NCI-H82 treated with DMSO at 0.1 percent for 48 hours (cell line): ENCODE data around the gene SIRT7.

Experiments
- DNase-seq: peaks from one replicate; lab custom pipeline; 2025; ENCODE audit not compliant: unreplicated experiment; lab: John Stamatoyannopoulos, UW

SIRT7 gene

DNA sequence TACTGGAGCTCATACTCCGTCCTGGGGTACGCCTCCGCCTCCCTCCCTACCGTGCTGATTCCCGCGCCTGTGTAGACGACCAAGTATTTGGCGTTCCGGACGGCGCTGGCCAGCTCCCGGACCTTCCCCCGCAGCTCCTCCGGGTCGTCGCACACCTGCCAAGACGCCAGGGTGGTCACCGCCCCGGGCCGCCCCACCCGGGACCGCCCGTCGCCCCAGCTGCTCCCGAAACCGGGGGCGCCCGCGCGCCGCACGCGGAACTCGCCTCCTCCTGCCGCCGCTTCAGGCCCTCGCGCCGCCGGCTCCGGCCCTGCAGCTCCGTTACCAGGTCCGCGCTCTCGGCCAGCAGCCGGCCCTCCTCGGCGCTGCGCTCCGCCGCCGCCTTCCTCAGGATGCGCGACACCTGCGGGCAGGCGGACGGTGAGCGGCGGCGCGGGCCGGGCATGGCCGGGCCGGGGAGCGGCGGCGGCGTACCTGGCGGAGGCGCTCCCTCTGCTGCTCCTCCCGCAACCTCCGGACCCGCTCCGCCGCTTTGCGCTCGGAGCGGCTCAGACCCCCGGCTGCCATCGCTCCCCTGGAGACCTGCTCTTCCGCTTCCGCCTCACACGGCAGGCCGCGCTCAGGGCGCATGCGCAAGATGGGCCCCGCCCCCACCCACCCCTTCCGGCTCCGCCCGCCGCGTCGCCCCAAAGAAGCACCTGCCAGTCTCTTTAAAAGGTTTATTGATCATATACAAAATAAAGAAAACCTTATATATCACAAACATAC, at the start of gene SIRT7:
SIRT7 (minus strand) TSS at position 612 of the 768 bp plus-strand sequence; CDS start at position 567, 45 bp downstream.
- peak; percentile 34 for DNase-seq

DNA sequence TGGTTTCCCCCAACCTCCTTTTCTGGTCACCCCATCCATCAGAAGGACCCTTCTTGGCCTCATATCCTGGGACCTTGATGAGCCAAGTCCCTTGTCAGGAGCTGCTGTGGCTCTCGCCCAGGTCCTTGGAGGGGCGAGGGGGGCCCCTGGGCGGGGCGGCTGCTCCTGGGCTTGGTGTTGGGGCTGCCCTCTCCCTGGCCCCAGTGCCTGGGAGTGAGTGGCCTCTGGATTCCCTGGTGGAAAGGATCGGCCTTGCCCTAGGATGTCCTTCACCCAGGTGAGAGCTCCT, 49.2 kb upstream of the SIRT7 start:
- no peak for DNase-seq

GRCh38 chr17:81966343-81967243, 48.6 kb upstream of the SIRT7 start:
- DNase-seq: peak; percentile 66

DNA sequence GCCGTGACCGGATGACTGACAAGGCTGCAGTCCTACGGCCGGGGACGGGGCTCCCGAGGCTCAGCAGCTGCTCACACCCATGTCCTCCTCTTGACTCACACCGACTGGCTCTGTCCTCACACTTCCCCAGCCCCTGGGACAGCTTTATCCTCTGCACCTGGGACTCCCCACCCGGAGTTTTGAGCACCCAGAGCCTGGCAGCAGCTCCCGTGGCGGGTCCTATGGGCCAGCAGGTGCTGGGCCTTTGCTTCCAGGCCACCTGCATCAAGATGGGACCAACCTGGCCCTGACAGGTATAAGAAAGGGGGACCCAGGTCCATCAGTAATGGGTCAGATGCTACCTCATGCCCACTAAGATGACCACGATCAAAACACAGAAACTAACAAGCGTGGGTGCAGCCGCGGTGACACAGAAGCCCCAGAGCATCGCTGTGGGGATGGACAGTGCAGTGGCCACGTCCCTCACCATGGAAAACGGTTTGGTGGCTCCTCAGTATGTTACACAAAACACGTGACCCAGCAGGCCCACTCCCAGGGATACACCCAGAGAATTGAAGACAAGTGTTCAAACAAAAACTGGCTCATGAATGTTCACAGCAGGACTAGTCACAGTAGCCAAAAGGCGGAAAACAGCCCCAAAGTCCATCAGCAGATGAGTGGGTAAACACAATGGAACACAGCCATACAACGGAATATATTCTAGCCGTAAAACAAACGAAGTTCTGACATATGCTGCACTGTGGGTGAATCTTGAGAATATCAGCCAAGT, 46.3 kb upstream of the SIRT7 start:
- no peak for DNase-seq

GRCh38 chr17:81962499-81963441, 44.8 kb upstream of the SIRT7 start:
- DNase-seq: no peak

DNA sequence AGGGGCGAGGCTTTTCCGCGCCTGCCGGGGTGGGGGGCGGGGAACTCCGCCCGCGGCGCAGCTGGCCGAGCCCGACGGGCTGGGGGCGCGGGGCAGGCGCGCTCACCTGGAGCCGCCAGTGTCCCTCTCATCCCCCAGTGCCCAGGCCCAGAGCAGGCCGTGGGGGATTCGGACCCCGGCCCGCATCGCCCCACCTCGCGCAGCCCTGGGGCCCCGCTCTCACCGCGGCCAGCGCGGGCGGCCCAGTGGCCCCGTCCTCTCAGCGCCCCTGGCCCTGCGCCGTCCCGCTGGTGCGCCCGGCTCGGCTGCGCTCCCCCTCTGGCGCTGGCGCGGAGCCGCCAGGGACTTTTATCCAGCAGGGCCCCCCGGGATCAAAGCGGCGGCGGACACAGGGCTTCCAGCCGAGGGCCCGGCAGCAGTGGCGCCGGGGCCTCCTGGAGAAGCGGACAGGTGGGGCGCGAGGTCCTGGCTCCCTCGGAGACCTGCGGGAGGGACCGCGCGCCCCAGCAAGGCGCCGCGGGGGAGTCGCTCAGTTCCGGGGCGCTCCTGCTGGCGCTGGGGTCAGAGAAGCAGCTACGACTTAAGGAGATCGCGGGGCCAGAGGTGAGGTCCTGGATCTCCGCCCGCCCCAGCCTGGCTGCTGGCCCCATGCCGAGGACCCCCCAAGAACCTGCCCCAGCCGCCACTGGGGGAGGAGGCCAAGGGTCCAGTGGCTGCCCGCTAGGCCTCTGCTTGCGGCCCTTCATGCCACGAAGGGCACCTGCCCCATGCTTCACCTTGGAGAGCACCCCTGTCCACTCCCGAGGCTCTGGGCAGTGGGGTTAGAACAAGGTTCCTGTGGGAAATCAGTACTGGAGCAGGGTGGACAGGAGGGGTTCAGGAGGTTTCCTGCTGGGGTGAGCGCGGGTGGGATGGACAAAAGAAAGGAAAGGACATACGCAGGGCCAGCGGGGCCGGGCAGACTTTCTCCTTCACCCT, 43.8 kb upstream of the SIRT7 start:
- DNase-seq: no peak

DNA sequence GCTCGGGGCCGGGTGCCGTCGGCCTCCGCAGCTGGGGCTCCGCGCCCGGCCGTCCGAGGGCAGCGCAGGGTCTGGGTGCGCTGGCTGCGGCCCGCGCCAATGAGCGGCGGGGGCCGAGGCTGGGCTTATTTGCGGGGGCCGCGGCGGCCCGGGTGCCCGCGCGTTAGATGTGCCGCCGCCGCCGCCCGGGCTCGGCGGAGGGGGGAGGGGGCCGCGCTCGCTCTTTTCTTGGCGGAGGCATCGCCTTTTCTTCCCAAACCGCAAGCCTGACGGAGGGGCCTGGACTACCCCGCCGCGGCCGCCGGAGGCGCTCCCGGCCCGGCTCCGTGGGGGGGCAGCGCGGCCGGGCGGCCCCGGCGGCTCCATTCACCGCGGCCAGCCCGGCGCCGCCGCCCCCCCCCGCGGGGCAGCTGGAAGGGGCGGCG, 43.1 kb upstream of the SIRT7 start, which contains the start of gene NOTUM:
NOTUM (minus strand) TSS at position 101 of the 425 bp plus-strand sequence. CDS start 278 bp downstream, outside the sequence.
- no peak for DNase-seq

GRCh38 chr17:81960130-81960958, 42.4 kb upstream of the SIRT7 start:
- DNase-seq: no peak

DNA sequence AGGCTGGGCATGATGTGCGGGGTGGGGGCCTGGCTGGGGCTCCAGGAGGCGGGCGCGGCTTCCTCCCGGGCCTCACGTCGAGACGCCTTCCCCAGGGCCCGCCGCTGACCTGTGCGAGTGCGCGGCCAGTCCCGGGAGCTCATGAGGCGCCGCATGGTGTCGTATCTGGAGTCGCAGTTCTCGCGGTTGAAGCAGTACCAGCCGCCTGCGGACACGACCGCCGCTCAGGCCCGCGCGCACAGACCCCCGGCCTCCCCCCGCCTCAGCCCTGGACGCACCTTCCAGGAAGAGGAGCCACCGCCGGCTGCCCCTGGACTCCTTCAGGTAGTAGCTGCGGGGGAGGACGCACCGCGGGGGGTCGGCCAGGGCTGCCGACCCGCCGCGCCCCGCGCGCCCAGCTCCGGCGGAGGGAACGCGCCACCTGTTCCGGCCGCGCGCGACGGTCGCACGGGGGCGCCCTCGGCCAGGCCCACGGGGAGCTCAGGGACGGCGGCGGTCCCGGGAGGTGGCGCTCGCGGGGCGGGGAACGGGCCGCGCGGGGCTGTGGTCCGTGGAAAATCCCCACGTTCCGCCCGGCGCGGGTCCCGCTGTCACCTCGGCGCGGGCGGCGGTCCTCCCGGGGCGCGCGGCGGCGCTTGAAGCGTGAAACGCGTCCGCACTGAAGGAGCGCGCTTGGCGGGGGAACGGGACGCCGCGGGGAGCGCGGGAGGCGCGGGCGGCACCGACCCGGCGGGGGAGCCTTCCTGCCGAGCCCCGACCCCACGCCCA, 41.6 kb upstream of the SIRT7 start:
- DNase-seq: peak; percentile 34

DNA sequence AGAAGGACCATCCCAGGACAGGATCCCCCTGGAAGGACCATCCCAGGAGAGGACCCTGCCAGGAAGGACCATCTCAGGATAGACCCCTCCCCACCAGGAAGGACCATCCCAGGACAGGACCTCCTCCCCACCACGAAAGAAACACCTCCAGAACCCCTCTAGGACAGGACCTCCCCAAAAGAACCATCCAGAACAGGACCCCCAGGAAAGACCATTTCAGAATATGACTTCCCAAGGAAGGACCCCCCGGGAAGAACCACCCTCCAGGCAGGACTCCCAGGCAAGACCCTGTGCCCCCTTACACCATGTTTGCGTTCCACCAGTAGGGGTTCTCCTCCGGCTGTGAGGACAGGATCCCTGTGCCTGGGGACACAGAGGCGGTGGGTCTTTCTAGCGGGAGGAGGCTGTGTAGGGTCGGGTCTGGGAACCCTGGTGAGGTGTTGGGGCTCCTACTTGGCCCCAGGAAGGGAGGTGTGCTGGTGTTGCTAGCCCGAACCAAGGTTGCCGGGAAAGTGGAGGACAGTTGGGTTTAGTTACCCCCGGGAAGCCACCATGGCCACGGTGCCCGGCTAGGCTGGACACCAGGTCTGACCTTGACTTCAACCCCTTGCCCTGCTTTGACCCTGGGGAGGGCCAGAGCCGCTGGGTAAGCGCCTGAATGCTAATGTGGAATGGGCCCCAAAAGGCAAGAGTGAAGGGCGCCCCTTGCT, 40.8 kb upstream of the SIRT7 start:
- DNase-seq: no peak

GRCh38 chr17:81957691-81958432, 39.9 kb upstream of the SIRT7 start:
- DNase-seq: no peak

DNA sequence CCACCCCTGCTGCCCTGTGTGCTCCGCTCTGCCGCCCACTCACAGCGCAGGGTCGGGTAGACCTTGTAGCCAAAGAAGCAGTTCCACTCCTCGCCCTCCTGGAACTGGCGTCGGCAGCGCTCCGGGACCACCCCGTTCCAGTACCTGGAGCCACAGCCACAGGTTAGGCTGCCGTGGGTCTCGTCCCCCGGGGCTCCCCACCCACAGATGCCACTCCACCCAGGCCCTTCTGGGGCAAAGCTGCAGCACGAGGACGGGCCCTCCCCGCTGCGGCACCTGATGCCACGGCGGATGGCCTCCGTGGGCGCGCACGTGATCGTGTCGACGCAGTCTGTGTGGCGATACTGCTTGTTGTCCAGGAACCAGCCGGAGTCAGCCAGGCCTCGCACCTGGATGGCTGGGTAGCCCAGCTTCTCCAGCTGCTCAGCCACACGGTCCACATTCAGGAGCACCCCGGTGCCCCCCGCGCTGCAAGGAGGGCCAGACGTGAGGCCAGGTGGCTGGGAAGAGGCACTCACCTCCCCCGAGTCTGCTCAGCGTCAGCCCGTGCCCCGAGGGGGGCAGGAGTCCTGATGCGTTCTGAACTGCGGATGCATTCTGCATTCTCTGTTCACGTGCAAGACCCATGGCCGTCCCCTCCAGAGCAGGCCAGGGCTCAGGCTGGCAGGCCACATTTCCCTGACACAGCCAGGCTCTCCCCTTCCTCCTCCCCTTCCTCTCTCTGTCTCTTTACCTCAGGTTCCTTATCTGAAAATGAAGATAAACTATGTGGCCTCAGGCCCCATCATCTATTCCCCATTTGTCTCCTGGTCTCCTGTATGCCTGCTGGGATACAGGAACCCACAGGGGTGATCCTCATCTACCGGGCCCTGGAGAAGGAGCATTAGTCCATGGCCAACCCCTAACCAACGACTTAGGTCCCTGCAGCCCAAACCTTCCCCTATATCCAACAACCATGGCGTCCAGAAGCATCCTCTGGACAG, 38.9 kb upstream of the SIRT7 start:
- DNase-seq: no peak

GRCh38 chr17:81955756-81956544, 38.0 kb upstream of the SIRT7 start:
- DNase-seq: no peak

- DNase-seq: no peak
Observed at GRCh38 chr17:81955058-81955681, 37.2 kb upstream of the SIRT7 start.
